GM19372 (cell line): Measurements from ENCODE around the gene OPA3.
"Not testable (repeated sequence)": the region's sequence is repeated elsewhere in the genome, so short reads cannot be mapped to it uniquely, and the experiment has no call there.

Source experiments
- ATAC-seq: cut with Tn5 transposase; IDR thresholded peaks from one replicate; pipeline ENCODE4 v1.9.1; 2021; ENCODE audit warnings: mild to moderate bottlenecking, low read depth, moderate library complexity; ENCODE audit not compliant: unreplicated experiment

The OPA3 gene

DNA sequence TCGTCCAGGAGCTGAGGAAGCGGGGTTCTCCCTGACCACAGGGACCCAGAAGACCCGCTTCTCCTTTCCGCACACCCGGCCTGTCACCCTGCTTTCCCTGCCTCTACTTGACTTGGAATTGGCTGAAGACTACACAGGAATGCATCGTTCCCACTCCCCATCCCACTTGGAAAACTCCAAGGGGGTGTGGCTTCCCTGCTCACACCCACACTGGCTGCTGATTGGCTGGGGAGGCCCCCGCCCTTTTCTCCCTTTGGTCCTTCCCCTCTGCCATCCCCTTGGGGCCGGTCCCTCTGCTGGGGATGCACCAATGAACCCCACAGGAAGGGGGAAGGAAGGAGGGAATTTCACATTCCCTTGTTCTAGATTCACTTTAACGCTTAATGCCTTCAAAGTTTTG, 58.5 kb downstream of the OPA3 start:
- ATAC-seq = no peak

DNA sequence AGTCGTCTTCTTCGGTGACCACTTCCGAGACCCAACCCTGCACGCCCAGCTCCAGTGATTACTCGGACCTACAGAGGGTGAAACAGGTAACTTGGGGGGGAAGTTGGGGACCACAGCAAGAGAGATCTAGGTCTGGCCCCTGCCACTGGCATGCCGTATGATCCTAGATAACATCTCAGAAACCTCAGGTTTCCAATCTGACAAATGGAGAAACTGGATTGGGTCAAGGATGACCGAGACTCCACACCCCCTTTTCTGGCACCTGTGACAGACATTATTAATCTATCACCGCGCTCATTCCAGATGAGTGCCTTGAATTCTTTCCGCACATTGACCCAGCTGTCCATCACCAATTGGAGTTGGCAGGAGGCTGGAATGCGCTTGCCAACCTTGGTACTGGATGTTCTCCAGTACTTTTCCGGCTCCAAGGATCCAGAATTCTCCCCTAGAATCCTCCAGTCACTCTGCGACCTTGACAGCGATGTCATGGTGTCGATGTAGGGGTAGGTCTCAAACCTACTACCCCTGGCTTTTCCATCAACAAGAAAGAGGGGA, 60.0 kb downstream of the OPA3 start:
- ATAC-seq = no peak

DNA sequence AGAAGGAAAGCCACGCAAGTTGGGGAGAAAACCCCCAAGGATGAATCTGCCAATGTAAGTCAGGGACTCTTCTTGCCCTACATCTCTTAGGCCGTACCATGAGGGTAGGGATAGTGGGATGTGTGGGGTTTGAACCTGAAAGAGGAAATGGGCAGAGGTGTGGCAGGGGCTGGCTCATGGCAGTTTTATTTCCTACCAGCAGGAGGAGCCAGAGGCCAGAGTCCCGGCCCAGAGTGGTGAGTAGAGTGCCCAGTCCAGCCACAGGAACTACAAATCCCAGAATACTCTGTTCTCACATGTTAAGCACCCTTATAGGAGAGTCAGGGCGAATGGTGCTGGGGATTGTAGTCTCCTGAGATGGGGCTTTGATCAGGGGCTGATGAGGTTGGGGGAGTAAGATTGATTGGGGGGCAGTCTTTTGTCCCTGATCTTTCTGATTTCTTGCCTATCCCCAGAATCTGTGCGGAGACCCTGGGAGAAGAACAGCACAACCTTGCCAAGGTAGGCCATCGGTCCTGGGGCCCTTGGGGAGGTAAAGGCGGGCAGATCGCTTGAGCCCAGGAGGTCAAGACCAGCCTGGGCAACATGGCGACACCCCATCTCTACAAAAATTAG, 60.9 kb downstream of the OPA3 start:
- ATAC-seq = no peak

DNA sequence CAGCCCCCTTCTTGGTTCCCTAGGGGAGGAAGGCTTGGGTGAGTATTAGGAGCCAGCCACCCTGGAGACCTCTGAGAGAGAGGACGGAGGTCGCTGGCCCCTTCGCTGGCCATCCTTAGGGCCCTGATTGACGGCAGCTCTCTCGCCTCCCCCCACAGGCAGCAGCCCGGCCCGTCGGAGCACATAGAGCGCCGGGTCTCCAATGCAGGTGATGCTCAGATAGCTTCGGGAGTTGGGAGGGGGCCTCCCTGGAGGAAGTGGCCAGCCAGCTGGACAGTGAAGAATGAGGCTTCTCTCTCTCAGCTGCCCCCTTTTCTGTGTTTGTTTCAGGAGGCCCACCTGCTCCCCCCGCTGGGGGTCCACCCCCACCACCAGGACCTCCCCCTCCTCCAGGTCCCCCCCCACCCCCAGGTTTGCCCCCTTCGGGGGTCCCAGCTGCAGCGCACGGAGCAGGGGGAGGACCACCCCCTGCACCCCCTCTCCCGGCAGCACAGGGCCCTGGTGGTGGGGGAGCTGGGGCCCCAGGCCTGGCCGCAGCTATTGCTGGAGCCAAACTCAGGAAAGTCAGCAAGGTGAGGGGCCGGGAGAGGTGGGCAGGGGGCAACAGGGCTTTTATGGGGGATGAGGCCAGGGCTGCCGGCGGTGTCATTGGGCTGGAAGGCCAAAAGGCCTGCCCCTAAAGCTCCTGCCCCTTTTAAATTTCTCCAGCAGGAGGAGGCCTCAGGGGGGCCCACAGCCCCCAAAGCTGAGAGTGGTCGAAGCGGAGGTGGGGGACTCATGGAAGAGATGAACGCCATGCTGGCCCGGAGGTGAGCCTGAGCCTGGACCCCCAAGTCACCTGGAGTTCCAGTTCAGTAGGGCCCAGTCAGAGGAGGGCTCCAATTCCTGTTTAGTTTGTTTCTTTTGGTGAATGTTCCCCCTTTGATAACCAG, 62.3 kb downstream of the OPA3 start:
- no peak for ATAC-seq

DNA sequence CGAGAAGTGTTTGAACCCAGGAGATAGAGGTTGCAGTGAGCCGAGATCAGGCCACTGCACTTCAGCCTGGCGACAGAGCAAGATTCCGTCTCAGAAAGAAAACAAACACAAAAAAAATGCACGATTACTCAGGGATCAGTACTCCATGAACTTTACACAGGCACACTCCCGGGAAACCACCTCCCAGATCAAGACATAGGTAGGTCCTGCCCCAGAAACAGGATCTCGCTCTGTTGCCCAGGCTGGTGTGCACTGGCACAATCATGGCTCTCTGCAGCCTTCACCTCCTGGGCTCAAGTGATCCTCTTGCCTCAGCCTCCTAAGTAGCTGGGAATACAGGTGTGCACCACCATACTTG, 66.2 kb downstream of the OPA3 start:
- ATAC-seq = no peak

DNA sequence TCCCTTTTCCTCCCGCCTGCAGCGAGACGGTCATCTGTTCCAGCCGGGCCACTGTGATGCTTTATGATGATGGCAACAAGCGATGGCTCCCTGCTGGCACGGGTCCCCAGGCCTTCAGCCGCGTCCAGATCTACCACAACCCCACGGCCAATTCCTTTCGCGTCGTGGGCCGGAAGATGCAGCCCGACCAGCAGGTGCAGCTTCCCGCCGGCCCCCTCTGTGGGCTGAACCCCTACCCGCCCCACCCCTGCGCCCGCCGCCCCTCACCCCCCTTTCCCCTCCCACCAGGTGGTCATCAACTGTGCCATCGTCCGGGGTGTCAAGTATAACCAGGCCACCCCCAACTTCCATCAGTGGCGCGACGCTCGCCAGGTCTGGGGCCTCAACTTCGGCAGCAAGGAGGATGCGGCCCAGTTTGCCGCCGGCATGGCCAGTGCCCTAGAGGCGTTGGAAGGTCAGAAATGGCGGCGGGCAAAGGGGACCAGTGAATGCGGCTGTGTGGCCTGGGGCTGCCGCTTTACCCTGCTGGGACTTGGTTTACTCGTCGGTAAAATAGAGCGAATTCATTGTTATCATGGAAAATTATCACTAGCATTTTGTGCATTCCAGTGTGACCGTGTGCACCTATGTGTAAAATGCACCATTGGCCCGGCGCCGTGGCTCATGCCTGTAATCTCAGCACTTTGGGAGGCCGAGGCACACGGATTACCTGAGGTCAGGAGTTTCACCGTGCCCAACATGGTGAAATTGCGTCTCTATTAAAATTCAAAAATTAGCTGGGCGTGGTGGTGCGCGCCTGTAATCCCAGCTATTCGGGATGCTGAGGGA, 66.7 kb downstream of the OPA3 start:
- no peak for ATAC-seq

DNA sequence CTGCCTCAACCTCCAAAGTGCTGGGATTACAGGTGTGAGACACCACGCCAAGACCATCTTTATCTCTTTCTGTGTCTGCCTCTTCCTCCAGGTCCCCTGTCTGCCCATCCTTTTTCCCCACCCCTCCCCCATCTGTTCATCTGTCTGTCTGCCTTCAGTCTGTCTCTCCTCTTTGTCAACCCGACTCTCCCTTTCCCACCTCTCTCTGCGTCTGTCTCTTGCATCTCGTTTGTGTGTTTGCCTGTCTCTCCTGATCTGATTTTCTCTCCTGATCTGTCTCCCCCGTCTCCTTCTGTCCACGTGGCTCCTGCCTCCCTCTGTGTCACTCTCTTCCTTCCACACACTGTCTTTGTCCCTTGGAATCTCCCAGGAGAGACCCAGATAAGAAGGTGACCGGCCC, 67.4 kb downstream of the OPA3 start:
- no peak for ATAC-seq

DNA sequence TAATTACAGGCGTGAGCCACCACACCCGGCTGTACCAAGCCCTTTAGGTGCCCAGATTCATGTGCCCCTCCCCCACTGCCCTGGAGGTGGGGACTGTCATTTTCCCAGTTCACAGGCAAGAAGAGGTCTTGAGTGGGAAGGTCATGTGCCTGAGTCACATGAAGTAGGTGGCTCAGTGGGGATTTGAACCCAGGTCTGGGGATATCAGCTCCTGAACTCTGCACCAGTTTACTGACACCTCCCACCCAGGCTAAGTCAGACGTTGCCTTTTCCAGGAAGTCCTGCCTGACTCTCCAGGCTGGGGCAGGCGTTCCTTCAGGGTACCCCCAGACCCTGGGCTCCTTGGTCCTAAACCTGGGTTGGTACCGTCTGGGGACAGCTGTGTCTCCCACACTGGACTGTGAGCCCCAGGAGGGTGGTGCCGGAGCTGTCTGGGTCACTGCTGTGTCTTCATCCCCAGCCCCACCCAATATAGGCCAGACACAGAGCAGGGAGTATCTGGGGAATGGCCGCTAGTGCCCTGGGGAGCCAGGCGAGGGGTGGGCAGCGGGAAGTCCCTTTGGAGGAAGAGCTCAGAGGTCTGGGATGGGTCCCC, 68.7 kb downstream of the OPA3 start:
- no peak for ATAC-seq

DNA sequence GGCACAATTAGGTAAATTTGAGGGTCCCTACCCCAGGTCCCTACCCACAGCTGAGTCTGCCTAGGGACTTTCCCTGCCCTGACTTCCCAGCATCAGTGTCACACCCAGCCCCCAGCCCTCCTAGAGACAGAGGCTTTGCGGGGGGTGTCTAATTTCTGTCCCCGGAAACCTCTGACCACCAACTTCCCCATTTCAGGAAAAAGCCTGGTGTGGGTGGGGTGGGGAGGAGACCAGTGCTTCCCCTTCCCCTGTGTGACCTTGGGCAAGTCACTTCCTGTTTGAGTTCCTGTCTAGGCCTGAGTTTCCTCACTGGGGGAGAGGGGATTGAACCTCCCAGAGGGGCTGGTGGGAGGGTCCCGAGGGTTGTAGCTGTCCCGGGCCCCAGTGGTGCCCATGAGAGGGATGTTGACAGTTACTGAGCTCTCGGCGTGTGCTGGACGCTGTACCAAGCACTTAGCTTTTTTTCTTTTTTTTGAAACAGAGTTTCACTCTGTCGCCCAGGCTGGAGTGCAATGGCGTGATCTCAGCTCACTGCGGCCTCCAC, 69.4 kb downstream of the OPA3 start:
- no peak for ATAC-seq

DNA sequence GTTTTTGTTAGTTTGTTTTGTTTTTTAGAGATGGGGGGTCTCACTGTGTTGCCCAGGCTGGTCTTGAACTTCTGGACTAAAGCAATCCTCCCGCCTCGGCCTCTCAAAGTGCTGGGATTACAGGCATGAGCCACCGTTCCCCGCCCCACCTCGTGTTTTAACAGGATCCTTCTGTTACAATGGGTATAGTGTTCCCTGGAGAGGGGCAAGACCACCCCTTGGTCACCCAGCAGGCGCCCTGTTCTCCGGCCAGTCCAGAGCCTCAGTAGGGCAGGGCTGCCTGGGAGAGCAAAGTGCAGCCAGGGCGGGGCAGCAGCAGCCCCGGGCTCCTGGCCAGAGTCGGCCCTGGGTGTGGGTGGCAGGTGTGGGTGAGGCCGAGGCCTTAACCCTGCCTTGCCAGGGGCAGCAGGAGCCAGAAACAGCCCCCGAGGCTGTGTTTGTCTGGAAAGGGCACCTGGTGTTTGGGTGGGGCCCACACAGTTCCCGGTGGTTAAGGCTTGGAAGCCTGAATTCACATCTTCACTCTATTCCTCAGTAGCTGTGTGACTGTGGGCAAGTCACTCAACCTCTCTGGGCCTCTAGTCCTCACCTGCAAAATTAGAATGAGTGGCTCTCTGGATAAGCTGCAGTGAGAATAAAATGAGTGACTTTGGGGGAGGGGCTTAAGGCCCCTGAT, 70.1 kb downstream of the OPA3 start:
- ATAC-seq = no peak

DNA sequence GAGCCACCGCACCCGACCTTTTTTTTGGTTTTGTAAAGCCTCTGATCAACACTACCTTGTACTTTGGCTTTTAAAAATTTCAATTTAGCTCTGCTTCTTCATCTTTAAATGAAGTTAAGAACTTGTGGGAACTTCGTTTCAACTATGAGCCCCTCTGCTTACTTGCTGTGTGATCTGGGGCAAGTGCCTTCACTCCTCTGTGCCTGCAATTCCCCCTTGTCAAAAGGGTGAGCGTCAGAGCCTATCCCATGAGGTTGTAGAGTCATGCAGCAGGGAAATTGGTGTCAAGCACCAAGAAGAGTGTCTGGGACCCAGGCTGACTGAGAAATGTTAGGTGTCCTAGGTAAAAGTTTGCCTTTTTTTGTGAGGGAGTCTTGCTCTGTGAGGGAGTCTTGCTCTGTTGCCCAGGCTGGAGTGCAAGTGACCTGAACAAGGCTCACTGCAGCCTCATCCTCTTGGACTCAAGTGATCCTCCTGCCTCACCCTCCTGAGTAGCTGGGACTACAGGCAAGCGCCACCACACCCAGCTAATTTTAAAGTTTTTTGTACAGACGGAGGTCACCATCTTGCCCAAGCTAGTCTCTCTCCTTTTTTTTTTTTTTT, 71.6 kb downstream of the OPA3 start:
- no peak for ATAC-seq

DNA sequence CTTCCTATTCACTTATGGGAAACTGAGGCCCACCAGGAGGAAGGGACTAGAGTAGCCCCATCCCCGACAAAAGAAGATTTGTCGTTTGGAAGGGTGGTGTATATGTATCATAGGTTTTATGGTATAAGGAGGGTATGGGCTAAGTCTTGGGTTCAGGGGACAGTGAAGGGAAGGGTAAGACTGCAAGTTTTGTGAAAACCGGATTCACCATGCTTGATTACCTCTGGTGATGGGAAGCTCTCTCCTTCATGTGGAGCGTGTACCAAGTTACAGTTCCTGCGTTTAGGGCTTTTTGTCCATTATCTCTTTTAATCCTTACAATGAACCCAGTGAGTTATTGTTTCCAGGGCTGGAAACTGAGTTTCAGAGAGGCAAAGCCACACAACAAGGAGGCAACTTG, 73.5 kb downstream of the OPA3 start:
- ATAC-seq = no peak

DNA sequence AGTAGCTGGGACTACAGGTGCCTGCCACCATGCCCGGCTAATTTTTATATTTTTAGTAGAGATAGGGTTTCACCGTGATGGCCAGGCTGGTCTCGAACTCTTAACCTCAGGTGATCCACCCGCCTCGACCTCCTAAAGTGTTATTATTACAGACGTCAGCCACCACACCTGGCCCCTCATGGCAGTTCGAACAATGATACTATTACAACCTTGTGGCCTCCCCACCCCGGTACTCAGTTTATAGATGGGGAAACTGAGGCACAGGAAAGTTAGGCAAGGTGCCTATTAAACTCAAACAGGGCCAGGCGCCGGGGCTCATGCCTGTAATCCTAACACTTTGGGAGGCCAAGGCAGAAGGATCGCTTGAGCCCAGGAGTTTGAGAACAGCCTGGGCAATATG, 74.2 kb downstream of the OPA3 start:
- not testable (repeated sequence) for ATAC-seq

DNA sequence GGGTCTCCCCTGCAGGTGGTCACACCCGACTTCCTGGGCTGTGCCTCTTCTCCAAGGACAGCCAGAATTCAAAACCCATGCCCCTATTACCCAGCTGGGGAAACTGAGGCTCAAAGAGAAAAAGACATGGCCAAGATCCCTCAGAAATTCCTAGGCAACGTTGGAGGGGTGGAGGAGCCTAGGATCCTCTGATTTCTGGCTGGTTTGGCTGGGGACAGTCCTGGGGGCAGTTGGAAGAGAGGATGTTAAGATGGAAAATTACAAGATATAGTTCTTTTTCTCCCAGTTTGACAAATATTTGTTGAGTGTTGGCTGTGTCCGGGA, 74.9 kb downstream of the OPA3 start:
- ATAC-seq = no peak

DNA sequence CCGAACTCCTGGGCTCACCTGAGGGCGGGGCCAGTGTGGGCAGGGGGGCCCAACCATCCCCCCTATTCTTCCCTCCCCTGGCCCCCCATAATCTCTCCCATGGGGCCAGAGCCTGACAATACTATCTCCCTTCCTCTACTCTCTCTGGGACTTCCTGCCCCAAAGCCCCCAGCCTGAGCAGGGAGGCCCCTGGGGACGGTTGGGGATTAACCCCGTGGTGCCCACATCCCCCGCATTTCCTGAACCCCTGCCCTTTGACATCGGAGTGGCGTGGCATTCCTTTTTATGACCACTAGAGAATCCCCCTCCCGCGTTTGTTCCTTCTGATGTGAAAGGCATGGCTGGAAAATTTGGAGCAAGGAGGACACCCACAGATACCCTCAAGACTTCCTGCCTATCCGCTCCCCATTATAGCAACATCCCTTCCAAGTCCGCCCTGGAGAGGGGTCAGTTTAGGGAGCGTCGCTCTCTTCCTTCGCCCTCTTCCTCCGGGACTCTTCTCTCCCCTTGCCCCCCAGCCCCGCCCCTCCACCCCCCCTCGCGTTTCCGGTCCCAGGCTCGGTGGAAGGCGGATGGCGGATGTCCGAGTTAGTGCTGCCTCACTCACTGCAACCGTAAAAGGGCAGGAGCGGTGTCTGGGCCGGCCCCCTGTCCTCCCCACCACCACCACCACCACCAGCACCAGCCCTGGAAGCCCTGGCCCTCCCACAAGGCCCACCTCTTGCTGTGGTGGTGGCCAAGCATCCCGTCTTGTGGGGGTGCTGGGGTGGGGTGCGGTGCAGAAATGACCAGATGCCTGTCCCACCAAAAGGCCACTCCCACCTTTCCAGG, 75.5 kb downstream of the OPA3 start:
- ATAC-seq = no peak

DNA sequence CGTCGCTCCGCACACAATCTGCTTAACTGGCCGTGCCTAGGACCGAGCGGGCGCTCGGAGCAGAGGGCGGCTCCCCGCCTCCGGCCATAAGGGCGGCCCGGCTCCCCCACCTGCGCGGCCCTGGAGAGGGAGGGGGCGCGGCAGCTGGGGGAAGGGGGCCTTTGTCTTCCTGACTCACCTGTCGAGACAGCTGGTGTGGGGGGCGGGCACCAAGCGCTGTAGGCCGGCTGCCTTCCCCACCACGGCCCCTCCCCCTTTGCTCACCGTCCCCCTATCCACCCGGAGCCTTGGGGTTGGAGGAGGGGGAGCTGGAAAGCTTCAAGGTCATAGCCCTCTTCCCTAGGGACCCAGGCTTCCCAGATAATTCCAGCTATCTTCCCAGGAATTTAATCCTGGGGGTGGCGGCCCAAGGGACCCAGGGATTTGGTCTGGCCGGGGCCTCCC, 76.2 kb downstream of the OPA3 start:
- no peak for ATAC-seq

DNA sequence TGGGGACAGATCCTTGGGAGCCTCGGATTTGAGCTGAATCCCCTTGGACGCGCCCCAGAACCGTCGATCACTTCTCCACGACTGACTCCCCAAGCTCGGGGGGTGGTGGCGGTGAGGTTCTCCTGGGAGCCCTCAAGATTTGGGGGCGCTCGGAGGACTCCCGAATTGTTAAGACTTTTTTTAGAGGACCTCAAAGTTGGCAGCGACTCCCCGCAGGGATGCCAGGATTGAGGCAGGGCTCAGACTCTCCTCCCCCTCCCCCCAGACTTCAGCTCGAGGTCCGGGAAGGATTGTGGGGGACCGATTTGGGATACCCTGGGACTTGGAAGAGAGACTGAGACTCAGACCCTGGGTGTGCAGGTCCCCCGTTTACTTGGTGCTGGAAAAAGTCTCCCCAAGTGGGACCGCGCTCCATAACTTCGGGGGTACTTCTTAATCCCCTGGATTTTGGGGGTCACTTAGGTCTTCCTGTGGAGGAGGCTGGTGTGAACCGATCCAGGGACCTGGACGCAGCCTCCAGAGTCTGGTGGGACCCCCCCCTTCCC, 76.7 kb downstream of the OPA3 start:
- ATAC-seq = no peak
